ENCODE data around the gene SP2. TPM values are rescaled to one million over a fixed set of nuclear protein-coding genes. Genes with fewer than 3 reads are reported as not detected.

The SP2 gene
- total RNA-seq, 2 donors from 2014 or later: 18.1 to 21.6 TPM

GRCh38 chr17:47914306-47914948, 18.4 kb downstream of the SP2 start:
- TF ChIP-seq CTCF (IDR thresholded peaks at IDR 0.05): no peak

GRCh38 chr17:47915776-47916398, 19.9 kb downstream of the SP2 start:
- H3K4me1 ChIP-seq: no peaks in the 10 kb centered on the region
- TF ChIP-seq CTCF (IDR thresholded peaks at IDR 0.05): no peak
- no peaks in the 10 kb centered on the region for H3K27me3 ChIP-seq
- H3K36me3 ChIP-seq: no peaks in the 10 kb centered on the region
- no peak overlapping the region for H3K4me3 ChIP-seq
- no peak for DNase-seq
- H3K9me3 ChIP-seq: no peaks in the 10 kb centered on the region
- no peak overlapping the region for H3K27ac ChIP-seq
- intact Hi-C loops (cut with DNase I): no loop called here
- H3K9ac ChIP-seq (ENCODE audit: low read depth in 2 of 2, low read length in 2 of 2): no peak overlapping the region

More at GRCh38 chr17:47914306-47914948, 18.4 kb downstream of the SP2 start:
- Histone ChIP-seq H3K9ac (ENCODE audit: low read depth in 2 of 2, low read length in 2 of 2) (no peak overlapping the region), H3K27me3 (no peaks in the 10 kb centered on the region), H3K36me3 (no peaks in the 10 kb centered on the region), H3K4me1 (no peaks in the 10 kb centered on the region), H3K9me3 (no peaks in the 10 kb centered on the region), H3K4me3 (no peak overlapping the region), H3K27ac (no peak overlapping the region)
- intact Hi-C loops (cut with DNase I): no loop called here
- DNase-seq: no peak

- intact Hi-C loops (cut with DNase I): no loop called here
- Histone ChIP-seq H3K27ac (no peak overlapping the region), H3K27me3 (no peaks in the 10 kb centered on the region)
Measured at GRCh38 chr17:47916489-47917208, 20.6 kb downstream of the SP2 start.

GRCh38 chr17:47917581-47917980, 21.5 kb downstream of the SP2 start:
- H3K27me3 ChIP-seq: no peaks in the 10 kb centered on the region
- intact Hi-C loops (cut with DNase I): no loop called here
- no peak for TF ChIP-seq CTCF (IDR thresholded peaks at IDR 0.05)
- no peaks in the 10 kb centered on the region for H3K9me3 ChIP-seq
- no peaks in the 10 kb centered on the region for H3K4me1 ChIP-seq
- no peak for DNase-seq
- H3K9ac ChIP-seq (ENCODE audit: low read depth in 2 of 2, low read length in 2 of 2): no peak overlapping the region
- no peaks in the 10 kb centered on the region for H3K36me3 ChIP-seq
- no peak overlapping the region for H3K27ac ChIP-seq
- H3K4me3 ChIP-seq: no peak overlapping the region

More at GRCh38 chr17:47916489-47917208, 20.6 kb downstream of the SP2 start:
- Histone ChIP-seq H3K36me3 (no peaks in the 10 kb centered on the region), H3K9me3 (no peaks in the 10 kb centered on the region), H3K4me3 (no peak overlapping the region), H3K9ac (ENCODE audit: low read depth in 2 of 2, low read length in 2 of 2) (no peak overlapping the region), H3K4me1 (no peaks in the 10 kb centered on the region)
- DNase-seq: no peak
- no peak for TF ChIP-seq CTCF (IDR thresholded peaks at IDR 0.05)

GRCh38 chr17:47918006-47918405, 22.0 kb downstream of the SP2 start:
- Histone ChIP-seq H3K36me3 (peaks cover under 1% of the 10 kb centered on the region), H3K4me1 (no peaks in the 10 kb centered on the region), H3K9ac (ENCODE audit: low read depth in 2 of 2, low read length in 2 of 2) (no peak overlapping the region), H3K27me3 (no peaks in the 10 kb centered on the region), H3K27ac (no peak overlapping the region), H3K4me3 (no peak overlapping the region), H3K9me3 (no peaks in the 10 kb centered on the region)
- no peak for DNase-seq
- intact Hi-C loops (cut with DNase I): no loop called here
- TF ChIP-seq CTCF (IDR thresholded peaks at IDR 0.05): no peak
